GM12892 (cell line): ENCODE data around the gene CCL15. TPM values are rescaled to one million over a fixed set of nuclear protein-coding genes. Genes with fewer than 3 reads are reported as not detected.
"Not testable (repeated sequence)": the region's sequence is repeated elsewhere in the genome, so short reads cannot be mapped to it uniquely, and the experiment has no call there.

ENCODE experiments used
- DNase-seq: peaks from one replicate; pipeline ENCODE4 v3.0.0; 2011; ENCODE audit not compliant: insufficient read length
- FAIRE-seq: peaks from 2 replicates; lab custom pipeline; 2011; peaks lifted over from hg19 to GRCh38; lab: Jason Lieb, UNC
- POLR2A ChIP-seq: IDR thresholded peaks from 2 replicates; pipeline ENCODE4 v1.6.1; 2011; ENCODE audit warnings: low read depth, low read length, control low read depth
- POLR2AphosphoS5 ChIP-seq: IDR thresholded peaks from 2 replicates; pipeline ENCODE4 v1.6.1; 2011; ENCODE audit warnings: low read depth, low read length, control low read depth
- TAF1 ChIP-seq: IDR thresholded peaks from 2 replicates; pipeline ENCODE4 v1.6.1; 2011; ENCODE audit warnings: low read depth, mild to moderate bottlenecking, control low read depth, low read length, borderline replicate concordance
- polyA plus RNA-seq: library from polyadenylated mRNA; unstranded; fragments of >200 nt; gene quantifications from one replicate; pipeline ENCODE4 v1.2.1, GENCODE V29; 2012; ENCODE audit warnings: missing spikeins, inconsistent platforms; ENCODE audit not compliant: missing spikeins

The CCL15 gene, protein sequence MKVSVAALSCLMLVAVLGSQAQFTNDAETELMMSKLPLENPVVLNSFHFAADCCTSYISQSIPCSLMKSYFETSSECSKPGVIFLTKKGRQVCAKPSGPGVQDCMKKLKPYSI
- polyA plus RNA-seq = not detected

DNA sequence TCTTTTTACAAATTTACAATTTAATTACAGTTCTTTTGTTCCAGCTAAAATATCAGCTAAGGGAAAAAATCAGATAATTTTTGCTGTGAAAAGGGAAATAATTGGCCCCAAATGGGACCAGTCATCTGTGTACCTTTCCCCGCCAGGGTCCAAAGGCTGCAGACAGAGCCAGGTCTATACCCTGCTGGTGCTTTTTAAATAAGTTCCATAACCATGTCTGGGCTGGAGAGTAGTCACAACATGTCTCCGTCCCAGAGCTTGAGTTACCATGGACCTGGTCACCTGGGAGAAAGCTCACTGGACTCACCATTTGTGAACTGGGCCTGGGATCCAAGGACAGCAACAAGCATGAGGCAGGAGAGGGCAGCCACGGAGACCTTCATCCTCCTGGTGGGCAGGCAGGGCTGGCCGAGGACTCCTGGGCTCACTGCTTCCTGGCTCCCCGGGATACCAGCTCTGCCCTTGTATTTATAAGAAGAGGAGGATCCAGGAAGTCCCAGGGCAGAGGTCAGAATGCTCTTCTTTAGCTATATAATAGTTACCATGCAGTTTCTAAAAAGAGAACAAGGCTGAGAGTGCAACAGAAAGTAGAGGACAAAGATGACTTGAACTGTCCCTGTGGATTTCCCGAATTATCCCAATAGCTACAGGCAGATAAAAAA lies at the start of gene CCL15:
CCL15 (minus strand) TSS at position 444 of the 662 bp plus-strand sequence; CDS start at position 383, 61 bp downstream.
- TF ChIP-seq POLR2AphosphoS5 = no peak
- no peak for TF ChIP-seq TAF1
- TF ChIP-seq POLR2A = no peak
- no peak for FAIRE-seq
- no peak for DNase-seq

GRCh38 chr17:36049643-36050042 lies 48.3 kb upstream of the CCL15 start:
- TF ChIP-seq POLR2A = no peak
- no peak for TF ChIP-seq POLR2AphosphoS5
- no peak for TF ChIP-seq TAF1
- no peak for FAIRE-seq

DNA sequence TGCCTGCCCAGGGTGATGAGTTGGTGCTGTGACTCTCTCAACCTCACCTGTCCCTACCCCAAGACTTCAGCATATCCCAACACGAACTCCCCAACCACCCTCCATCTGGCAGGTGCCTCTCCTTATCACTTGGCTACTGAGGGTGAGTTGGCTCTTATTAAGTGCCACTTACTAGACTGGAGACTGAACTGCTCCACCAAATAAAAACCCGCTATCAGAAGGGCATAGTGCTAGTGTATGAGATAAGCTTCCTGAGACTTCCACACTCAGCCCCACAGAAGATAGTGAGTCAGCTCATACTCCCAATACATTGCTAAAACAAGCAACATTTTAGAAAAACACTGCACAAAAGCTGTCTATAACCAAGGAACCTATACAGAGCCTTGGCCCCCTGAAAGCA lies 46.7 kb upstream of the CCL15 start:
- DNase-seq (no peak), FAIRE-seq (no peak)
- TF ChIP-seq POLR2AphosphoS5 (no peak), TAF1 (no peak), POLR2A (no peak)

More at GRCh38 chr17:36049643-36050042, 48.3 kb upstream of the CCL15 start:
- DNase-seq = no peak

GRCh38 chr17:36036235-36036634 lies 34.9 kb upstream of the CCL15 start:
- TF ChIP-seq TAF1 = no peak
- no peak for TF ChIP-seq POLR2A
- no peak for TF ChIP-seq POLR2AphosphoS5
- no peak for FAIRE-seq
- DNase-seq = no peak

DNA sequence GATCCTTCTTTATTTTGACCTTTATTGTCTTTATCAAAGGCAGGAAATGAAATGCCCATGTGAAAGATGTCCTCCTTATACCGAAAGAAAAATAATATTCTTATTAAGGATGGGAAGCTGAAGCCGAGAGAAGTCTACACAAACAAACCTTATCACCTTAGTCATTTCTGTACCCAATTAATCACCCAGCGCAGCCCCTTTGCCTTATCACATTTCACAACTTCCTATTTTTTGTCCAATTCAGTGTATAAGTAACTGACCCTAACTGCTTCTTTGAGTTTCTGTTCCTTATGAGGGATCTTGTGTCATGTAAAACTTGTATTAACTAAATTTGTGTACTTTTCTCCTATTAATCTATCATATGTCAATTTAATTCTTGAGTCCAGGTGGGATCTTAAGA lies 32.8 kb upstream of the CCL15 start:
- TF ChIP-seq POLR2AphosphoS5 (no peak), TAF1 (no peak), POLR2A (no peak)
- no peak for FAIRE-seq
- no peak for DNase-seq

DNA sequence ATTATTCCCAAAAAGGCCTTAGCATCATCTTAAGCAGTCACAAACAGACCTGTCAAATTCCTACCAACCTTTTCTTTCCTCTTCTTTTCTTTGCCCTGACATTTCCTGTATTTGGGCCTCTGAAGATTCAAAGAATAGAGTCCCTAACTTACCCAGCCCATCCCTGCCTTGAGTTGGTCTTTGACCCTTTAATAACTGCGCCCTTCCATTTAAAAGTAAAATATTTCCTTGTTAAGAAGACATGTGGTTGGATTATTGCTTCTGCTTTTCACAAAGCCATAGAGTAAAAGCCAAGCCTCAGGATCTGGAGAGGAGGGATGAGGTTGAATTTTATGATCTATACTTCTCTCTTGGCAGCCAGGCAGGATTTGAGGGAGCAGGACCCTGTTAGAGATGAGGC lies 29.6 kb upstream of the CCL15 start:
- FAIRE-seq (no peak), DNase-seq (no peak)

GRCh38 chr17:36027761-36028160 lies 26.4 kb upstream of the CCL15 start:
- TF ChIP-seq POLR2AphosphoS5 (no peak), TAF1 (no peak), POLR2A (no peak)
- FAIRE-seq (no peak), DNase-seq (no peak)

More for the DNA sequence above, 29.6 kb upstream of the CCL15 start:
- TF ChIP-seq POLR2A (no peak), POLR2AphosphoS5 (no peak), TAF1 (no peak)

DNA sequence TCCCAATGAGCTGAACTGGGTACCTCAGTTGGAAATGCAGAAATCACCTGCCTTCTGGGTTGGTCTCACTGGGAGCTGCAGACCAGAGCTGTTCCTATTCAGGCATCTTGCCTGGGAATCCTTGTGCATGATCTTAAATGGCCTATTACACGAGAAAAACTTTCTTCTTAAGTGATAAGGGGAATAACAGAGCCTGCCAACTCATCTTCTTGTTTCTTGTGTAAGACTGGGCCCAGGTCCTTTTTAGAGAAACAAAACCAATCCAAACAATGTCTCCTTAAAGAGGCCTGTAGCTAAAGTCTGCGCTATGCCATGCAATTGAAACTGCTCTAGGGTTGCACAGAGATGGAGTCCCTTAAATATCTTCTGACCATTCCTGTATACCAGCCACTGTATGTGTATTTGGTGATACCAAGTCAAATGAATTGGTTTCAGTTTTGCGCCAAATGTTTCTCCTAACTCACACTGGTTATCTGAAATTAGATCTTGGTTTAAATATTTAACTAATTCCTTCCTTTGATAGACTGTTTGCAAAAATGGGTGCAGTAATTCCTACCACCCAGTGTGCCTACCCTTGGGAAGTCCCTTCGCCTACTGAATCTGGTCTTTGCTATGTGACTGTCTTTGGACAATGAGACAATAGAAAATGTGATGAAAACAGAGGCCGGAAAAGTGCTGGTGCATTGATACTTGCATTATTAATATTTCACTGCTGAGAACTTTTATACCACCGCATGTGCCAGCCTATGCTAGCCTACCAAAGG lies 22.9 kb upstream of the CCL15 start:
- DNase-seq = no peak
- TF ChIP-seq TAF1 (no peak), POLR2A (no peak), POLR2AphosphoS5 (no peak)
- no peak for FAIRE-seq

- no peak for TF ChIP-seq TAF1
- no peak for TF ChIP-seq POLR2AphosphoS5
- TF ChIP-seq POLR2A = no peak
- no peak for DNase-seq
- FAIRE-seq = no peak
Observed at GRCh38 chr17:36019423-36019822, 18.1 kb upstream of the CCL15 start.

GRCh38 chr17:36017799-36018198 lies 16.4 kb upstream of the CCL15 start, which contains the start of gene CCL23:
TSS of gene CCL23 (minus strand) at chr17:36017972. CDS start at chr17:36017897, 75 bp downstream.
- FAIRE-seq = no peak
- no peak for TF ChIP-seq TAF1
- DNase-seq = no peak

DNA sequence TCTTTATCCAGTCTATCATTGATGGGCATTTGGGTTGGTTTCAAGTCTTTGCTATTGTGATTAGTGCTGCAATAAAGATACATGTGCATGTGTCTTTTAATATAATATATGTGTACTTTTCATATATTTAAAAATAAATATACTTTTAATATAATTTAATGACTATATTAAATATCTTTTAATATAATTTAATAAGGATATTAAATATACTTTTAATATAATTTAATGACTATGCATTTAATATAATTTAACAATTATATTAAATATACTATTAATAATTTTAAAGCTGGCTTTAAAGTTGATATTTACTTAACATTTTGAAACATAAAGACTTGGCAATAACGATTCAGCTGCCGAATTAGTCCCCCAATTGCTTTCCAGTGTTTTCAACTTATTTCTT lies 15.2 kb upstream of the CCL15 start:
- TF ChIP-seq POLR2AphosphoS5 (no peak), POLR2A (no peak), TAF1 (no peak)
- no peak for FAIRE-seq
- no peak for DNase-seq

DNA sequence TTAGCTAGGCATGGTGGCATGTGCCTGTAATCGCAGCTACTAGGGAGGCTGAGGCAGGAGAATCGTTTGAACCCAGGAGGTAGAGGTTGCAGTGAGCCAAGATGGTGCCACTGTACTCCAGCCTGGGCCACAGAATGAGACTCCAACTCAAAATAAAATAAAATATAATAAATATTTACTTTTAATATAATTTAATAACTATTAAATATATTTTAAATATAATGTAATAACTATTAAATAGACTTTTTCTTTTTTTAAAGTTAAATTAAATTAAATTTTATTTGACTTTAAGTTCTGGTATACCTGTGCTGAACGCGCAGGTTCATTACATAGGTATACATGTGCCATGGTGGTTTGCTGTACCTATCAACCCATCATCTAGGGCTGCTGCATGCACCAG lies 14.5 kb upstream of the CCL15 start:
- not testable (repeated sequence) for DNase-seq, FAIRE-seq
